UCSD-AML1 (cell line): ENCODE results near the gene ATAD3B.
"Not testable (repeated sequence)": the region's sequence is repeated elsewhere in the genome, so short reads cannot be mapped to it uniquely, and the experiment has no call there.

Source experiments
- DNase-seq: peaks from one replicate; lab custom pipeline; 2025; ENCODE audit not compliant: unreplicated experiment; lab: John Stamatoyannopoulos, UW

Gene ATAD3B

DNA sequence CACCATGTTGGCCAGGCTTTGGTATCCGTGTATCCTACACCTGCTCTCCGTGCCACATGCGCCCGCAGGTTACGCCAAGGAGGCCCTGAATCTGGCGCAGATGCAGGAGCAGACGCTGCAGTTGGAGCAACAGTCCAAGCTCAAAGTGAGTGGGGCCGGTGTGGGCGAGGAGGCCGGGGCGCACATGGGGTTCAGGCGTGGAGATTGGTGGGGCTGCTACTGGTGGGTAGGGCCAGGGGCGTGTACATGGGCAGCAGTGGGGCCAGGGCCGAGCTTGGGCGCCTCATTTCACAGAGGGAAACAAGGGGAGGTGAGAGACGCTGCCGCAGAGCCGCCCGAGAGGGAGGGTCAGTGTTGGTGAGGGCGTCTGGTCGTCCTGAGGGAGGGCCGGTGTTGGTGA lies 5.6 kb downstream of the ATAD3B start:
- DNase-seq, result no peak

GRCh38 chr1:1479547-1480487 lies 8.3 kb downstream of the ATAD3B start:
- no peak for DNase-seq

DNA sequence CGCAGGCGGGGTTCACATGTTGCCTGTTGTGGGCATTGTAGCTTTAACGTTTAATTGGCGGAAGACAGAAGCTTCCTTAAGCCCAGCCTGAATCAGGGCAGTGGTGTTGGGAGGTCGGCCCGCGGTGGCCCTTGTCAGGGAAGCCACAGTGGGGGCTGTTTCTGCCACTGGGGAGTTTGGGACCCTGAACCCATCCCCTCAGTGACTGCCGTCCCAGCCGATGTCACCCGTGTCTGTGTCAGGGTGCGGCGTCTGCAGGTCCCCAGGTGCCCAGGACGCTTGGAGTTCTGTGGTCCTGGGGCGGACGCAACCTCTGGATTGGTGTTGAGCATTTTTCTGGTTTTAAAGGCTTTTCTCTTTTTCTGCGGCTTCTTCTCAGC lies 8.9 kb downstream of the ATAD3B start:
- not testable (repeated sequence) for DNase-seq

- DNase-seq, result not testable (repeated sequence)
These were observed 10.2 kb downstream of the ATAD3B start for GRCh38 chr1:1481811-1482210.

DNA sequence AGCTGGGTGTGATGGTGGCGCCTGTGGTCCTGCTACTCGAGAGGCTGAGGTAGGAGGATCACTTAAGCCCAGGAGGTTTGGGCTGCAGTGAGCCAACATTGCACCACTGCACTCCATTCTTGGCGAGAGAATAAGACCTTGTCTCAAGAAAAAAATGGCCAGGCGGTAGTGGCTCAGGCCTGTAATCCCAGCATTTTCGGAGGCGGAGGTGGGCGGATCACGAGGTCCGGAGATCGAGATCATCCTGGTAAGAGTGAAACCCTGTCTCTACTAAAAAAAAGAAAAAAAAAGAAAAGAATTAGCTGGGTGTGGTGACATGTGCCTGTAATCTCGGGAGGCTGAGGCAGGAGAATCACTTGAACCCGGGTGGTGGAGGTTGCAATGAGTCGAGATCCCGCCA lies 11.3 kb downstream of the ATAD3B start:
- DNase-seq, result no peak

DNA sequence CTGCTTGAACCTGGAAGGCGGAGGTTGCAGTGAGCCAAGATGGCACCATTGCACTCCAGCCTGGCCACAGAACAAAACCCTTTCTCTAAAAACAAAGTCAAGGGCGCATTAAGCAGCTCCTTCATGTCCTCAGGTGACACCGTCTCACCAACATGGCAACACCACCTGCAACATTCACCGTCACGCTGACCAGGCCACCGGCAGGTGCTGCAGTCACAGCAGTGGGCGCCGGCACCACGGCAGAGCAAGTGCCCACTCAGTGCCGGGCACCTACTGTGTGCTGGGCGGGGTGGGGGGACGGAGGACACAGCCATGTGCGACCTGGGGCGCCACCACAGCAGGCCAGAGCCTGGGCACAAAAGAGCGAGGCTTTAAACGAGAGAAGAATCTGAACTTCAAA lies 12.1 kb downstream of the ATAD3B start:
- DNase-seq, result no peak

DNA sequence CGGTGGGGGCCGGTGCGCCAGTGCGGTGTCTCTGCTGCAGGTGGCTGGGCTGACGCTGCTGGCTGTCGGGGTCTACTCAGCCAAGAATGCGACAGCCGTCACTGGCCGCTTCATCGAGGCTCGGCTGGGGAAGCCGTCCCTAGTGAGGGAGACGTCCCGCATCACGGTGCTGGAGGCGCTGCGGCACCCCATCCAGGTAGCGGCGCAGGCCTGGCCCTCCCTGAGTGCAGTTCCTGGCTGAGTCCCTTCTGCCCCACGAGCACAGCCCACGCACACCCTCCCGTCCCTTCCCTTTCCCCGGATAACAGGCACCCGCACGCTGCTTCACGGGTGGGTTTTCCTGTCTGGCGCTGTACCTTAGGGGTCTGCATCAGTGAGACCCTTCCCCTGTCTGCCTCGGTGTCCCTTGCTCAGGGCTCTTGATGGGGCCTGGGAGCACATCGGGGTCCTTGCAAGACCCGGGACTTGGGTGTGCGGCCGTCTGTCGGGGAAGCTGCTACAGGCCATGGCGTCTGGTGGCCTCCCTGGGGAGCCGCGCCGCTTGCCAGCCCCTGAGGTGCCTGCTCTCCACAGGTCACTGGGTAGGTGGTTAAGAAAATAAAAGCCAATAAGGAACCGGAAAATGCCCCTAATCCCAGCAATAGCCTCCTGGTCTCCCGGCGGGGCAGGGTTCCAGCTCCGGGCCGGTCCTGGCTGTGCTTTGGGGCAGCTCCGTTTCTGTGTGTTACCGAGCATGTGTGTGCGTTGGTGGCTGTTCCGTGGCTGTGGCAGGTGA lies 13.6 kb downstream of the ATAD3B start:
- DNase-seq, result not testable (repeated sequence)

DNA sequence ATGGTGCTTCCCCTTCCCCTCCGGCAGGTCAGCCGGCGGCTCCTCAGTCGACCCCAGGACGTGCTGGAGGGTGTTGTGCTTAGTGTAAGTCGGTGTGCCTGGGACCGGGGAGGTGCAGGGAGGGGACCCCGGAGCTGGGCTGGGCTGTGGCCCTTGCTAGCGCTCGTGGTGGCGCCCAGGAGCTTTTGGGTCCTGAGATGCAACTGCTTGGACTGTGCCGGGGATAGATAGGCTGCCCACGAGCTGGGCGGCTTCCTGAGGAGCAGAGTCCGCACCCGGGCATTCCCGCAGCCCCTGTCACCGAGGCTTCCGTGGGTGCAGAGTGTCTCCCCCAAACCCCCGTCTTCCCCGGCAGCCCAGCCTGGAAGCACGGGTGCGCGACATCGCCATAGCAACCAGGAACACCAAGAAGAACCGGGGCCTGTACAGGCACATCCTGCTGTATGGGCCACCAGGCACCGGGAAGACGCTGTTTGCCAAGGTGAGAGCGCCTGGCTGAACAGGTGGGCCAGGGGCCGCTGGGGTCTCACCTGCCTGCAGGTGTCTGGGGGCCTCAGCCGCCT lies 14.3 kb downstream of the ATAD3B start:
- DNase-seq, result not testable (repeated sequence)

GRCh38 chr1:1487701-1488100 lies 16.1 kb downstream of the ATAD3B start:
- DNase-seq, result no peak

- no peak for DNase-seq
These were observed 17.7 kb downstream of the ATAD3B start for GRCh38 chr1:1489231-1489630.

DNA sequence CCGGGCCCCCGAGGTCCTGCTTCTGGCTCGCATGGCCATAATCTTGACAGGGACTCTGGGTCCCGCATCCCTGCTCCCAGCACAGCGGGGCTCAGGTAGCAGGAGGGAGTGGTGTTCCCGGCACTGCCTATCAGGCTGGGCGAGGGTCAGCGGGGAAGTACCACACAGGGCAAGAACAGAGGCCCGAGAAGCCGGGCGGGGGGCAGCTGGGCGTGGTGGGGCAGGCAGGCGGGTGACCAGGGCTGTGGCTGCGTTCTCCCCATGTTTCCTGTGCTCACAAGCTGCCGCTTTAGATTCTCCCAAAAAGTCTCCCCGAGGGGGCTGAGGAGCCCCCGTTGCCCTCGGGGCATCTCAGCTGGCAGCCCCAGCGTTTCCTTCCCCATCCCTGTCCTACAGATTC lies 18.3 kb downstream of the ATAD3B start:
- no peak for DNase-seq

- DNase-seq, result no peak
These were observed 19.2 kb downstream of the ATAD3B start for GRCh38 chr1:1490633-1491230.

- no peak for DNase-seq
These were observed 20.0 kb downstream of the ATAD3B start for GRCh38 chr1:1491601-1492000.

DNA sequence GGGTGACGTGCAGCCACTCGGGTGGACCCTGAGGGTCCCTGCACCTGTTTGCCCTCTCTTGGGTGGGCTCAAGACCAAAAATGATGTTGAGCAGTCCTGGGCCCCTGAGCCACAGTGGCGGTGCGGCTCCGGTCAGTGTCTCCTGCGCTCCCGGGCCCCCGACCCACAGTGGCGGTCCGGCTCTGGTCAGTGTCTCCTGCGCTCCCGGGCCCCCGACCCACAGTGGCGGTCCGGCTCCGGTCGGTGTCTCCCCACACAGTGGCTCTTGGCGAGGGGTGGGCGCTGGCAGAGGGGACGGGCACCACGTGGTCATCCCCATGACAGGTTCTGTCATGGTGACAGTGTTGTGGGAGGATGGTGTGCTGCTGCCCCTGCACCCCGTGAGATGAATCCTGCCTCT lies 22.7 kb downstream of the ATAD3B start:
- not testable (repeated sequence) for DNase-seq

- DNase-seq, result not testable (repeated sequence)
These were observed 24.0 kb downstream of the ATAD3B start for GRCh38 chr1:1495461-1495975.

DNA sequence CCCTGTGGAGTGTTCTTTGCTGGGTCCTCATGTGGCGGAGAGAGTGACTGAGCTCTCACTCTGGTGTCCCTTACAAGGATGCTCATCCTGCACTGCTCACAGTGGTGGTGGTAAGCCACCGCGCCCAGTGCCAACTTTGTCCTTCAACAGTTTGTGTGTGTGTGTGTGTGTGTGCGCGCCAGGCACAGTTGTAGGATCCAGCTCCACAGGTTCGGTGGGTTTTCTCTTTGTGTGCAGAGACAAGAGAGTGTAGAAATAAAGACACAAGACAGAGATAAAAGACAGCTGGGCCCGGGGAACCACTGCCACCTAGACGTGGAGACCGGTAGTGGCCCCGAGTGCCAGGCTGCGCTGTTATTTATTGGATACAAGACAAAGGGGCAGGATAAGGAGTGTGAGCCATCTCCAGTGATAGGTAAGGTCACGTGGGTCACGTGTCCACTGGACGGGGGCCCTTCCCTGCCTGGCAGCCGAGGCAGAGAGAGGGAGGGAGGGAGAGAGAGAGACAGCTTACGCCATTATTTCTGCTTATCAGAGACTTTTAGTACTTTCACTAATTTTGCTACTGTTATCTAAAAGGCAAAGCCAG lies 33.3 kb downstream of the ATAD3B start:
- peak; percentile 72 for DNase-seq

- DNase-seq, result peak; percentile 66
These were observed 33.8 kb downstream of the ATAD3B start for GRCh38 chr1:1505366-1505798.

DNA sequence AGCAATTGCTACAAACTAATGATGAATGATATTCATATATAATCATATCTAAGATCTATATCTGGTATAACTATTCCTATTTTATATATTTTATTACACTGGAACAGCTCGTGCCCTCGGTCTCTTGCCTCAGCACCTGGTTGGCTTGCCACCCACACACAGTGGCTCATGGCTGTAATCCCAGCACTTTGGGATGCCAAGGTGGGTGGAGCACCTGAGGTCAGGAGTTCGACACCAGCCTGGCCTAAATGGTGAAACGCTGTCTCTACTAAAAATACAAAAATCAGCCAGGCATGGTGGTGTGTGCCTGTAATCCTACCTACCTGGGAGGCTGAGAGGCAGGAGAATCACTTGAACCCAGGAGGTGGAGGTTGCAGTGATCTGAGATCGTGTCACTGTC lies 34.2 kb downstream of the ATAD3B start:
- not testable (repeated sequence) for DNase-seq

- DNase-seq, result no peak
These were observed 35.7 kb downstream of the ATAD3B start for GRCh38 chr1:1507305-1507704.

- not testable (repeated sequence) for DNase-seq
These were observed 37.4 kb downstream of the ATAD3B start for GRCh38 chr1:1508775-1509464.
